Hepatocyte (in vitro differentiated cells): ENCODE data around the gene STARD5.

Experiments used
- CTCF ChIP-seq: fragments of 200-600 bp; sonication (generic); IDR thresholded peaks from 2 replicates; pipeline ENCODE4 v1.5.1; 2016; ENCODE audit warnings: antibody characterized with exemption, mild to moderate bottlenecking; ENCODE audit not compliant: poor library complexity
- EZH2 ChIP-seq: fragments of 200-600 bp; sonication (generic); IDR thresholded peaks from 2 replicates; pipeline ENCODE4 v1.6.1; 2016; ENCODE audit warnings: antibody characterized with exemption, mild to moderate bottlenecking, borderline replicate concordance
- EZH2phosphoT487 ChIP-seq: fragments of 200-600 bp; sonication (generic); IDR thresholded peaks from one replicate; pipeline ENCODE4 v1.6.1; 2018; ENCODE audit warnings: antibody characterized with exemption, mild to moderate bottlenecking, low read depth, moderate library complexity; ENCODE audit not compliant: unreplicated experiment, severe bottlenecking

GRCh38 chr15:81308260-81308659, 15.7 kb downstream of the STARD5 start:
- TF ChIP-seq CTCF = no peak
- no peak for TF ChIP-seq EZH2
- TF ChIP-seq EZH2phosphoT487 = no peak
